ENCODE measurements around the gene TMEM234.

DNA sequence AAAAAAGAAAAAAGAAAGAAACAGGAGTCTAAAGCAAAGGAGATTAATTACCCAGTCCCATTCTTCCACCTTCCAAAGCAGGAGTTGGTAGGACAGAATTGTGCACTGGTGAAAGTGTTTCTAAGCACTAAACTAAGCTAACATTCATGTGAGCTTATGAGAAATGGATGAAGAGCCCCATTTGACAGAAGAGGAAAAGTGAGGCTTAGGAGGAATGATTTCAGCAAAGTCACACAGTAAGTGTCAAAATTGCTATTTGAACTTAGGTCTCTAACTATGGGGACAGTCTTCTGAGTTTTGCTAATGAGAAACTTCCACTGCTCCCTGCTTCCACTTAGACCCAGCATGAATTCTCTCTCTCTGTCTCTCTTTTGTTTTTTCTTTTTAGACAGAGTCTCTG lies 47.6 kb upstream of the TMEM234 start:
- TF ChIP-seq, protein P1, sequence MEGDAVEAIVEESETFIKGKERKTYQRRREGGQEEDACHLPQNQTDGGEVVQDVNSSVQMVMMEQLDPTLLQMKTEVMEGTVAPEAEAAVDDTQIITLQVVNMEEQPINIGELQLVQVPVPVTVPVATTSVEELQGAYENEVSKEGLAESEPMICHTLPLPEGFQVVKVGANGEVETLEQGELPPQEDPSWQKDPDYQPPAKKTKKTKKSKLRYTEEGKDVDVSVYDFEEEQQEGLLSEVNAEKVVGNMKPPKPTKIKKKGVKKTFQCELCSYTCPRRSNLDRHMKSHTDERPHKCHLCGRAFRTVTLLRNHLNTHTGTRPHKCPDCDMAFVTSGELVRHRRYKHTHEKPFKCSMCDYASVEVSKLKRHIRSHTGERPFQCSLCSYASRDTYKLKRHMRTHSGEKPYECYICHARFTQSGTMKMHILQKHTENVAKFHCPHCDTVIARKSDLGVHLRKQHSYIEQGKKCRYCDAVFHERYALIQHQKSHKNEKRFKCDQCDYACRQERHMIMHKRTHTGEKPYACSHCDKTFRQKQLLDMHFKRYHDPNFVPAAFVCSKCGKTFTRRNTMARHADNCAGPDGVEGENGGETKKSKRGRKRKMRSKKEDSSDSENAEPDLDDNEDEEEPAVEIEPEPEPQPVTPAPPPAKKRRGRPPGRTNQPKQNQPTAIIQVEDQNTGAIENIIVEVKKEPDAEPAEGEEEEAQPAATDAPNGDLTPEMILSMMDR (IDR thresholded peaks at IDR 0.05): no peak
- no peak for TF ChIP-seq POLR2A (IDR thresholded peaks at IDR 0.05)
- no peak for TF ChIP-seq EP300 (IDR thresholded peaks at IDR 0.05)
